Stimulated activated CD8-positive, alpha-beta memory T cell treated with anti-CD3 and anti-CD28 coated beads, Interleukin-4, amount 100 ng/mL, for 48 hours (primary cell): ENCODE data around the gene CCDC188.
"Not testable (repeated sequence)": the region's sequence is repeated elsewhere in the genome, so short reads cannot be mapped to it uniquely, and the experiment has no call there.

ENCODE experiments used
- DNase-seq: peaks from one replicate; pipeline ENCODE4 v3.0.0-alpha.2; 2020

Gene CCDC188

DNA sequence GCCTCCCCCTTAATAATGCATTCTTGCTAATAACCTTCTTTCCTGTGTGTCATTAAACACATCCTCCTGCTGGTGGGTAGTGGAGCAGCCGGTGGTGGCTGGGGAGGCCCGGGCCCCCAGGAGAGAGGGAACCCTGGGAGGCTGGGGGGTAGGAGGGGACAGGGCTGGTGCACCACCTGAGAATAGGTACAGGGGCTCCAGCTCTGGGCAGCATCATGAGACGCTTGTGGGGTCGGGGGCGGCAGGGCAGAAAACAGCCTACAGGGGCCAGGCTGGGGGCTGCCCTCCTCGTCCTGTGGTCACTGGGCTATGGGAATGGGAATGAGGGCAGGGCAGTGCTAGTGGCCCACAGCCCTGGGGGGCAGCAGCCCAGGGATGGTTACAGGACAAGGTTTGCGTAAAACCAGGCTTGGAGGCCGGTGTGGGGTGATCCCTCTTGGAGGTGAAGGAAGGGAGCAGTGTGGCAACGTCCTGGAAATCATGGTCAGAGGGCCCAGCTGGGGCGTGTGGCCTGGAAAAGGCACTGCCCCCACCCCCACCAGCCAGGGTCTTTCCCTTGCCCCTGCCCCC, 18.5 kb upstream of the CCDC188 start:
- DNase-seq = no peak

DNA sequence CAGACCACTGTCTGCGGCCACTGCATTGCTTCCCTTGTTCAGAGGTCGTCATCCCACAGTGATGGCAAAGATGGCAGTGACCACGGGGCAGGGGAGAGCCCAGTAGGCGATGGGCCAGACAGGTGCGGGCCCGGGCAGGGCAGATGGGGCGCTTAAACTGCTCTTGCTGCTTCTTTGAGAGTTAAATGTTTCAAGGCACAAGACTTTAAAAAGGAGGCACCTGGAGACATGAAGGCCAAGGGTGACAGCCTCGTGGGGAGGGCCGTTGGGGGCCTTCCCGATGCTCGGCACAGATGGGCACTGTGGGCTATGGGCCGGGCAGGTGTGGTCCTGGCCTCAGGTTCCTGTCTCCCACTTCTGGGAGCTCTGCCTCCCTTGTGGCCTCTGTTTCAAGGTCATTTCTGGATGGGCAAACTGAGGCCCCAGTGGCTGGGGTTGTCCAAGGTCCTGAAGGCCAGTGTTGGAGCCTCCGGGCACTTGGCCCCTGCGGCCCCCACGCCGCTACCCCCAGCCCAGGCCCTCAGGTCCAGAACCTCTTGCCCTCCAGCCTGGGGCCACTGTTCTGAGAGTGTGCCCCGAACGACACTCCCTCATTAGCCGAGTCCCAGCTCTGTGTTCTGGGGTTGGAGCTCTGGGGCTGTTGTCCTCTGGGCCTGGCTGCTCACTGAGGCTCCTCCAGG, 16.9 kb upstream of the CCDC188 start:
- no peak for DNase-seq

DNA sequence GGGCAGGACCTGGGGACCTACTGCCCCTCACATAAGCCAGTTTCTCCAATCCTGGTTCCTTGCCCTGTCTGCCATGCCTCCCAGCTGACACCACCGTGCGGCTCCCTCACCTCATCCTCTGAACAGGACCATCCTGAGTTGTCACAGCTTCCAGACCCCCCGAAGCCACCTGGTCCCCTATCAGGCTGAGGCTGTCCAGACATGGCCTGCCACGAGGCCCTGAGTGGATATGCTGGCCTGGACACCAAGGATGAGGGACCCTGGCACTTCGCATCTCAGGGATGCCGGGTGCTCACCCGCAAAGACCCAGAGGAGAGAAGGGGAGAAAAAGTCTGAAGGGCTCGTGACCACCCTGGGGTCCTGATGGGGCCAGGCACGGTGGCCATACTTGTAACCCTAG, 15.8 kb upstream of the CCDC188 start:
- DNase-seq = no peak

DNA sequence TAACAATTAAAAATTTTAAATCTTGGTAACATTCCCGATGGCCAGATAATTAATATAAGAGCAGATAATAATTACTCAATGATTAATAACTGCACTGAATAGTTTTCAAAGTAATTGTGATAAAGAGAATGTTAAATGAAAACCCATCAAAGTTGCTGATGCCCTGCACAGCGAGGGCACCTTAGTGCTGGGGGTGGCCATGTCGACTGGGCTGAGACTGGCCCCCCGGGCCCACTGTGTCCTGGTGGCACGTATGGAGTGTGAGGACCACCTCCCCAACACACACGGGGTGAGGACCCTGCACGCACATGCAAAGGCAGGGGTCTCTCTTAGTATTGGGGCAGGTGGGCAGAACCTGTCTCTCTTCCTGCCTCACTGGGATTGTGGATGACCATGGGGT, 15.1 kb upstream of the CCDC188 start:
- no peak for DNase-seq

DNA sequence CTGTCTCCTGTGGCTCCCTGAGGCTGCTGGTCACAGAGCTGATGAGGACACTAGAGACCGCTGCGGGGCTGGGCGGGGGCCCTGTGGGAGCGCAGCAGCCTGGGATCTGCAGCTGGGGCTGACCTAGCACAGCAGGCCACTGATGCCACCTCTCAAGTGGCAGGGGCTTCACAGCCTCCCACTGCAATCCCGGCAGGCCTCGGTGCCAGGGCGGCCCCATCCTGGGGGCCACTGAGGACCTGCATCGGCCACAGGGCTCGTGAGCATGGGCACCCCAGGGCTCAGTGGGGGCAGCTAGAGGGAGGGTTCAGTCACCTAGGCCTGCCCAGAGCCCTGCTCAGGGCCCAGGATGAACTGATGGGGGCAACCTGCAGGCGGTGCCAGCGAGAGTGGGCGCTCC, 14.6 kb upstream of the CCDC188 start:
- no peak for DNase-seq

DNA sequence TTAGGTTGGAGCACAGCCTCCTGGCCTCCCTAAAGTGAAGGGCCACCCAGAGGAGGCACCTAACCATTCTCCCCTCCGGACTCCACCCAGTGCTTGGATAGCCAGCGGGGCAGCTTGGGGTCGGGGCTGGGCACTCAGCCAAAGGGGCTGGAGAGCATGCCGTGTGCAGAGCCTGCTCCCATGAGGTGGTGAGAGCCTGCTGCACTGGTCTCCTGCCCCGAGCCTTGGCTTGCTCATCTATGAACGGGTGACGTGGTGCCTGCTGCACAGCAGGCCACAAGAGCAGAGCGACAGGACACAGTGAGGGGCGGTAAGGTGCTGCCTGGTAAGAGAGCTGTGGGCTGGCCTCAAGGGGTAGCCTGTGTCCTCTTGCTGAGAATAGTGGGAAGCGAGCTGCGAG, 14.0 kb upstream of the CCDC188 start:
- DNase-seq = no peak

DNA sequence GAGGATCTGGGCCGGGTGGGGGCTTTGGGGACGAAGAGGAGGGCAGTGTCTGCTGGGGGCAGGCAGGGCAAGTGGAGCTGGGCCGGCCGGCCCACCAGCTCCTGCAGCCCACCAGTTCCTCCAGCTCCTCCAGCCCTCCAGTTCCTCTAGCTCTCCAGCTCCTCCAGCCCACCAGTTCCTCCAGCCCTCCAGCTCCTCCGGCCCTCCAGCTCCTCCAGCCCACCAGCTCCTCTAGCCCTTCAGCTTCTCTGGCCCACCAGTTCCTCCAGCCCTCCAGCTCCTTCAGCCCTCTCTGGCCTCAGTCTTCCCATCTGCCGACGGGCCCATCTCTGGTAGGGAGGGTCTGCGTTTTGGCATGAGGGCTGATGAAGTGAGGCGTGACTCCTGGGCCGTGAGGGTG, 9.2 kb upstream of the CCDC188 start:
- no peak for DNase-seq

DNA sequence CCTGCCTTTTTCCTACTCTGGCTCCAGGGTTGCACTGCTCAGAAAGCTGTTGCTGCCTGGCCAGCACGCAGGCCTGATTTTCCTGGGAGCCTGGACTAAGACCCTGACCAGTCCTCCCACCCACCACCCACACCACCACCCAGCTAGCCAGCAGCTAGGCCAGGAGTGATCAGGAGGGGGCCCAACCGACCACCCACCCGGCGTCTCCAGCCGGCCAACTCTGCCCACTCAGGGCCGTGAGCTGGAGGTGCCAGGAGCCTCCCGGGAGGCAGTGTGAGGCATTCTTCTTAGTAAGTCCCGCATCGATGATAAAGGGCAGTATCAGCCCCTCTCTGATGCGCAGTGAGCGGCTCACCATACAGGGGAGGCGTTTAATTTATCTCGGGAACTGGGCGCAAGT, 8.7 kb upstream of the CCDC188 start:
- DNase-seq = not testable (repeated sequence)

DNA sequence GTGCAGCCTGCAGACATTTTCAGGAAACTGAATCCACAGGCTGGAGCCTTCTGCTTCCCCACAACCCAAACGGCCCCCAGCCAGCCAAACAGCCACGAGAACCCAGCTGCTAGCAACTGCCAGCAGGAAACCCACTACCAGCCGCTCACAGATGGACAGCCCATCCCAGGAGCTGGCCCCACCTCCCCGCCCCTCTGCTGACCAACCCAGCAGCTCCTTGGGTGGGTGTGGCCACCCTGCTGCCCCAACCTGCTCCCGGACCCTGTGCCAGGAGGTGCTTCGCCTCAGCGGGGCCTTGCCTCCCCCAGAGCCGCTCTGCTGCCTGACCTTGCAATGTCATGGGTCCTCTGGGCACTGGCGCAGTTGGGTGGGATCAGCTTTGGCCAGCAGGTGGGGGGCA, 8.2 kb upstream of the CCDC188 start:
- DNase-seq = no peak

DNA sequence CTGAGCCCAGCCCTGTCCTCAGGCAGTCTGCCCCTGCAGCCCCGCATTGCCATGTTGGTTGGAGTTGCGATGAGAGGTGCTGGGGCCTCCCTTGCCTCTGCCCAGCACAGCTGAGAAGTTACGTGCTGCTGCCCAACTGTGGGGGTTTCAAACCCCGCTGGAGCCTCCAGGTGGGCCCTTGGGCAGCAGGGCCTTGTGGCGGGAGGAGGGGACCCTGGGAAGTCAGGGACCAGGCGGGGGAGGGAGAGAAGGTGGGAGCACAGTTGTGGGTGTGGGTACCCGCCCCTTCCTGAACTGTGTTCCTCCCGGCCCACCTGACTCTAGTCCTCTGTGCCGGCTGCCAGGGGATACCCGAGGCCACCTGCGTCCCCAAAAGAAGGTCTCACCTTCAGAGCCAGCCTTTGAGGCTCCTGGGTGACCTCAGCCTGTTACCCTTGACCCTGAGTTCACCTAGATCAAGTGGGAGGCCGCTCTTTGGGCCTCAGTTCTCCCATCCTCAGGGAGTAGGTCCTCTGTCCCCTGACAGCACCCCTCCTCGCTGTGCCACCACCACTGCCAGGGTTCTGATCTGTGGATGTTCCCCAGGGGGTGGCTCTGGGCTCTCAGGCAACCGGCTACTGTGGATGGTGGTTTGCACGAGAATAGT, 7.7 kb upstream of the CCDC188 start:
- DNase-seq = no peak

DNA sequence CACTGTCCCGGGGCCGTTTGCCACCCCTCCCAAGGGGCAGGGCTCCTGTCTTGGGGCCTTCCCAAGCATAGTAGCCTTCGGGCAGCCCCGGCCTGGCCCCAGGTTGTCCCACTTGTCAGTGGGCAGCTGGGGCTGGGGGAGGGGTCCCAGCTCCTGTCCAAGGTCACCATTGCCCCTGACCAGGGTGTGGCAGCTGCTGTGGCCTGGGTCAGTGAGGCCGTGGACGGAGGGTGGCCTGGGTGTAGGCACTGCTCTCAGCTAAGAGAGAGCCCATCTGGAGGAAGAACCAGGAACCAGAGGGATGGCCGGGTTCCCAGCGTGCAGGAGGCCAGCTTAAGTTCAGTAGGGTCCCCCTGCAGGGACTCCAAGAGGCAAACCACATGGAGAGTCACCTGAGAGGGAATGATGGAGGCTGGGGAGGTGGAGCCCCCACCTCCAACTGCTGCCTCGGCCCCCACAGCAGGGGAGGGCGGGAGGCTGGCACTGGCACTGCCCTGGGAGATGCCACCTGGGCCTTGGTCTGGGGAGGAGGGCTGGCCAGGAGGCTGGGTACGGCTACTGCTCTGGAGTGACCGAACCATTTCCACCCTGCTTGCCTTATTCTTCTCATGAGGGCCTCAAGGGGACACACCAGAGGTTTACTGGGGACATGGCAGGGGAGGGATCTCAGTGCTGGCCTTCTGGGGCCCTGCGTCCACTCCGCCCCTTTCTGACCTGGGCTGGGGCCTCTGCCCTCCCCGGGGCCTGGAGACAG, 6.8 kb upstream of the CCDC188 start:
- DNase-seq = no peak

DNA sequence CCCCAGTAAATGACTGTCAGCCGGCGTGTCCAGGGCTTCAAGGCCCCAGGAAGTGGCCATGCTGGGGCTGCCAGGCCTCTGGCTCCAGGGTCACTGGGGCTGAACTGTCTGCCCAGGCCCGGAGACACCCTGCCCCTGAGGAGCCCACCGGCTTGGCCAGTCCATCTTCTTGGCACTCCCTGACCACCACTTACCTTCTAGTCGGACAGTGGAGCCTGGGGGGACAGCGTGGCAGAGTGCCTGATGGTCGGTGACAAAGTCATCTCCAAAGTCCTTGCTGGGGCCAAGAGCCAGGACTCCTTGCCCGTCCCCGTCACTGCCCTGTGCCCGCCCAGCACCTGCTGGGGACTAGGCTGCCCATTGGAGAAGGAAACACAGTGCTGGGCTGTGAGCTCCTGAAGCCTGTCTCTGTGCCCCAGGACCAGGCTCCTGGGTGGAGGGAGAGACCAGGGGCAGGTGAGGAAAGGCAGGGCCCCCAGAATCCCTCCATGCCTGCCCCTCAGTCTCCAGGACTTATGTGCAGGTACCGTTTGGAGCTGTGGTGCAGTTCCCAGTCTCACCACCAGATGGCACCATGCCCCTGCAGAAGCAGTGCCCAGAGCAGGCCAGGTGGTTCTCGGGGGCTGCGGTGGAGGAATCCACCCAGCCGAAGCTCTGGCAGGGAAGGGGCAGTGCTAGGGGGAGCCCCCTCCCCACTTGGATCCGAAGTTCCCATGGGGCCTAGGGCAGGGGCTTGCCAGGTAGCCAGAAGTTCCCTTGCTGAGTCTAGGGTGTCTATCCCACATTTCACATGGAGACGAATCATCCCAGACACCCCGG, 6.0 kb upstream of the CCDC188 start:
- DNase-seq = peak; percentile 98

DNA sequence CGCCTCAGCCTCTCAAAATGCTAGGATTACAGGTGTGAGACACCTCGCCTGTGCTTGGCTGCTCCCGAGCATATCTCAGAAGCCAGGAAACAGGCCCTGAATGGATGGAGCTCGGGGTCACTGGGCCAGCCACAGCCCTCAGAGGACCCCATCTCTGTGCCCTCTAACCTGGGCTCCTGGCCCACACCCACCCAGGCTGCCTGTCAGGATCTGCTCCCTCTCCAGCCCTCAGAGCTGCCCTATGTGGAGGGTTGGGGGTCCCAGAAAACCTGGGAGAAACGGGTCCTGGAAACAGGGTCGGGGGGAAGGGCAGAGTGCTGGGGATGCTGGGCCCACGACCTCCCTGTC, 5.2 kb upstream of the CCDC188 start:
- no peak for DNase-seq

DNA sequence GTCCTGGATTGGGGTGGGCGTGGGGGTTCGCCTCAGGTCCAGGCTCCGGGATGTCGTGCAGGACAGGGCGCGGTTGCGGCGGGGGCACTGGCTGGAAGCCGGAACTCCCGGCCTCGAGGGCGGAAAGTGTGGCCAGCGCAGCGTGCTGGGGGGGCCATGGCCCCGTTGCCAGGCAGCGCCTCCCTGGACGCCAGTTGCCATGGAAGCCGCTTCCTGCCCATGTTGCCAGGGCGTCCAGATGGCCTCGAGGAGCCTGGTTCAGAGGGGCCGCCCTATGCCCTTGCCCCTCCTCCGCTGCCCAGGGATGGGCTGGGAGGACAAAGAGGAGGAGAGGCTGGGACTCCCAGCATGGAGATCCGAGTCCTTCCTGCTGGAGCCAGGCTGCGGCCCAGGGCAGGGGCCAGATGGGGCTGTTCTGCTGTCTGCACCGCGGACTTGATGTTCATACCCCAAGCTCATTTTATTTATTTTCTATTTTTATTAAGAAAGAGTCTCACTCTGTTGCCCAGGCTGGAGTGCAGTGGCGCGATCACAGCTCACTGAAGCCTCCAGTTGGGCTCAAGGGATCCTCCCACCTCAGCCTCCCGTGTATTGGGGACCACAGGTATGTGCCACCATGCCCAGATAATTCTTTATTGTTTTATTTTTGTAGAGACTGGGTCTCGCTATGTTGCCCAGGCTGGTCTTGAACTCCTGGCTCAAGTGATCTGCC, 4.6 kb upstream of the CCDC188 start:
- no peak for DNase-seq

DNA sequence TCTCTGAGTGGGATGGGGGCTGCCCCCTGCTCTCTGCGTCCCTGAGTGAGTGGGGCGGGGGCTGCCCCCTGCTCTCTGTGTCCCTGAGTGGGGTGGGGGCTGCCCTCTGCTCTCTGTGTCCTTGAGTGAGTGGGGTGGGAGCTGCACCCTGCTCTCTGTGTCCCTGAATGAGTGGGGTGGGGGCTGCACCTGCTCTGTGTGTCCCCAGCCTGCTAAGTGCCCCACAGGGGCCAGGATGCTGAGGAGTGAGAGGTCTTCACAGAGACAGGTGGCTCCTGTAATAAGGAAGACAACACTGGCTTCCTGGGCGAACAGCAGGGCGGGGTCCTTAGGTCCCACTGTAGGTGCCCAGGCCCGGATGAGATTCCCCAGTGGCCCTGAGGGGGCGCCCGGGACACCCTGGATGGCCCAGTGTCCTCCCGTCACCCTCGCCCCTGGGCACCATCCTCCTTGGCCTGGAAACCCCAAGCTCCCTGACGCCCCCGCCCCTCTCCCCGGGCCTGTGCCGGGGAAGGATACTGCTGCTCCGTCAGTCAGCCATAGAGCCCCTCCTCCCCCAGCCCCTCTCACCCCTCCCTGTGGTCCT, 3.8 kb upstream of the CCDC188 start:
- no peak for DNase-seq

DNA sequence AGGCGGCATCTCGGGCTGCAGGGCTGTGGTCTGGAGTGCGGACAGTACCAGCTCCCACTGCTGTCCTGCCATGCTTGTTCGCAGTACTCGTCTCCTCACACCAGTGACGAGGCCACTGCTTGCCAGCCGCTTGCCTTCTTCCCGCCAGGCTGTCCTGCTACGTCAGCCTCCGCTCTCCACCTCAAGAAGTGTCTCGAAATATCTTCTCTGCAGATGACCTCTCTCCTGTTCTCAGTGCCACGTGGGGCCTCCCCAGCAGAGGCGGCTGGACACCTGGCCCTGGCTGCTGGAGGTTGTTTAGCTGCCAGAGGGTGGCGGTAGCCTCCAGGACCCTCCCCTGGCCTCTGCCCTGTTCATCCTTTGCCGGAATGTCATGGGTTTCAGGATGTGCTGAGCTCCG, 3.1 kb upstream of the CCDC188 start:
- DNase-seq = no peak

DNA sequence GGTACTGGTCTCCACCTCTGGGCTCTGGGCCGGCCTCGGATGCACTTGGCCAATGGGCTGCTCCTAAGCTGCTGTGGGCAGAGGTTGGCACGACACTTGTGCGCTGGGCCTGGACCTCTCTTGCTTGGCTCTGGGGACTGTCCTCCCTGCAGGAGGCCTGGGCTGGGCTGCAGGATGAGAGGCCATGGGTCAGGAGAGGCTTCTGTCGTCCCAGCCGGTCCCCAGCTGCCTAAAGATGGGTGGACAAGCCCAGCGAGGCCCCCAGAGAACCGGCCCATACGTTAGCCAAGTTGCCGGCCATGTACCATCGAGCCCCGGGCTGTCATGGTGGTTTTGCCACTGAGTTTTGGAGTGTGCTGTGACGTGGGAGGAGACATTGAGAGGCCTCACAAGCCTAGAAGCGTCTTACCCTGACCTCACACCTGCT, 1.6 kb upstream of the CCDC188 start:
- no peak for DNase-seq

DNA sequence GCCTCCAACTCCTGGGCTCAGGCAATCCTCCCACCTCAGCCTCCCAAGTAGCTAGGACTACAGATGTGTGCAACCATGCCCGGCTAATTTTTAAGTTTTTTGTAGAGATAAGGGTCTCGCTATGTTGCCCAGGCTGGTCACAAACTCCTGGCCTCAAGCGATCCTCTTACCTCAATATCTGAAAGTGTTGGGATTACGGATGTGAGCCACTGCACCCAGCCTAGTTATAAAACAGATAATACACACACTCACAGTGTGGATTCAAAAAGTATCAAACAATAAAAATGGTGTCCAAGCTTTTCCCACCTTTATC, 377 bp upstream of the CCDC188 start:
- no peak for DNase-seq

DNA sequence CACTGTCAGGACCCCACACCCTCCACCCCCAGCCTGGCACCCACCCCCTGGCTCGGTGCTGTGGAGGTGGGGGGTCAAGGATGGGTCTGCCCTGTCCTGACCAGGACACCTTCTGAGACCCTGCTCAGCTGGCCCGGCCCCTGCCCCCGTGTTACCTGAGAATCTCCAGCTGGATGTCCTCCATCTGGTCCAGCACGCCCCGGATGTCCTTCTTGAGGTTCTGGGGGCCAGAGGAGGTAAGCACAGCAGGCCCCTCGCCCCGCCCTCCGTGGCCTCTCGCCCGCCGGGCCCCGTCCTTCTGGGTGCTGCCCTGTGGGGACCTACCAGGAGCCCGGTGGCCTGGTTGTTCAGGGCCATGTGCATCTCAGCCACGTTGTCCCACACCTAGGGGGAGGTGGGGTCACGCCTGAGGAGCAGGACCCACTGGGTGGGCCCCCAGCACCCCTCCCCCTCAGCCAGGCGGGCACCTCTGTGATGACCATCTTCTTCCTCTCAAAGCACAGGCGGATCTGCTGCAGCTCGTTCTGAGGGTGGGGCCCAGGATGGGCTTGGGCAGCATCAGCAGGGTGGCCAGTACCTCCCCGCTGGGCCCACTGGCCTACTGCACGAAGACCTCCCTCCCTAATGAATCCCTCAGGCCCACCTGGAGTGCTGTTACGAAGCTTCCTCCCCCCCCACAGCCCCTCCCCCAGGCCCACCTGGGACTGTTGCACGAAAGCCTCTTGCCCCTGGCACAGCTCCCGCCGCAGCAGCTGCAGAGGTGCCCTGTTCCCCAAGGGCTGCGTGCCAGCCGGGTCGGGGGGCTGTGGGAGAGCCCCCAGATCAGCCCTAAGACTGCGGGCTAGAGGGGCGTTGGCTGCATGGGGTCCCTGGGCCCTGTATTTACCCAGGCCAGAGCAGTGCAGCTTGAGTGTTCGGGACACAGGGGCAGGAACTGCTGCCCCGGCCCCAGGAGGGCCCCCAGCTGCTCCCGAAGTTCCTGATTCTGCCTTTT, 1.3 kb downstream of the CCDC188 start:
- DNase-seq = no peak

DNA sequence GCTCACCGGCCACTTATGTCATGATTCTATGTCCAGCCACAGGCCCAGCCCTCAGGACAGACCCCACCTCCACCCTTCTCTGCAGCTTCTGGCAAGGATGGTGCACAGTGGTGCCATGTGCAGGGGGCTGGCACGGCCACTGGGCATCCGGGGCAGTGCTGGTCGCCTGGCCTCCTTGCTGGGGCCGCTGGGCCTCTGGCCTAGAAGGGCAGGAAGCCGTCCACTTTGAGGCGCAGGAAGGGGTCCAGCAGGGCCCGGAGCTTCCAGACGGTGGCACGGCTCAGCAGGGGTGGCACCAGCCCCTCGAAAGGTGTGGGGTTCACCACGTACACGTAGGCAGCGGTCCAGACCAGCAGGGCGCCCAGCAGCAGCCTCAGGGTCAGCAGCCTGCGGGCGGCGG, 2.4 kb downstream of the CCDC188 start:
- no peak for DNase-seq
